GM12891 (cell line): ENCODE results near the gene SGTB.
"Not testable (repeated sequence)": the region's sequence is repeated elsewhere in the genome, so short reads cannot be mapped to it uniquely, and the experiment has no call there.

Source experiments
- DNase-seq: peaks from one replicate; pipeline ENCODE4 v3.0.0; 2011; ENCODE audit warnings: low spot score; ENCODE audit not compliant: insufficient read length
- FAIRE-seq: peaks from 2 replicates; lab custom pipeline; 2011; peaks lifted over from hg19 to GRCh38; lab: Jason Lieb, UNC
- PAX5 ChIP-seq: IDR thresholded peaks from 2 replicates; pipeline ENCODE4 v1.6.1; 2011; ENCODE audit warnings: low read length, moderate library complexity, mild to moderate bottlenecking; ENCODE audit not compliant: insufficient read depth, severe bottlenecking
- POLR2A ChIP-seq: IDR thresholded peaks from 2 replicates; pipeline ENCODE4 v1.6.1; 2011; ENCODE audit warnings: low read depth, low read length, control low read depth
- POLR2AphosphoS5 ChIP-seq: IDR thresholded peaks from 2 replicates; pipeline ENCODE4 v1.6.1; 2011; ENCODE audit warnings: low read depth, low read length, control low read depth
- POU2F2 ChIP-seq: IDR thresholded peaks from 2 replicates; pipeline ENCODE4 v1.6.1; 2011; ENCODE audit warnings: low read depth, mild to moderate bottlenecking, control low read depth, low read length, moderate library complexity
- SPI1 ChIP-seq: IDR thresholded peaks from 2 replicates; pipeline ENCODE4 v1.6.1; 2011; ENCODE audit warnings: low read depth, low read length, control low read depth
- TAF1 ChIP-seq: IDR thresholded peaks from 2 replicates; pipeline ENCODE4 v1.6.1; 2011; ENCODE audit warnings: low read depth, low read length, control low read depth

The SGTB gene

GRCh38 chr5:65736011-65736410, 14.1 kb upstream of the SGTB start:
- FAIRE-seq (no peak), DNase-seq (no peak)
- no peak for TF ChIP-seq POLR2AphosphoS5
- no peak for TF ChIP-seq PAX5
- no peak for TF ChIP-seq SPI1
- TF ChIP-seq POLR2A, result no peak
- TF ChIP-seq TAF1, result no peak
- TF ChIP-seq POU2F2, result no peak

- DNase-seq (no peak), FAIRE-seq (no peak)
Measured at GRCh38 chr5:65734921-65735320, 13.0 kb upstream of the SGTB start.

GRCh38 chr5:65734196-65734775, 12.4 kb upstream of the SGTB start:
- DNase-seq, FAIRE-seq: not testable (repeated sequence)

More at GRCh38 chr5:65734921-65735320, 13.0 kb upstream of the SGTB start:
- TF ChIP-seq TAF1 (no peak), POLR2AphosphoS5 (no peak), SPI1 (peak; percentile 43)

GRCh38 chr5:65732046-65732445, 10.1 kb upstream of the SGTB start:
- DNase-seq, FAIRE-seq: not testable (repeated sequence)

- no peak for FAIRE-seq
- no peak for TF ChIP-seq POLR2A
- TF ChIP-seq TAF1, result no peak
- no peak for TF ChIP-seq POU2F2
- TF ChIP-seq SPI1, result no peak
- no peak for TF ChIP-seq PAX5
- no peak for TF ChIP-seq POLR2AphosphoS5
- DNase-seq, result no peak
Measured at GRCh38 chr5:65730910-65731309, 9.0 kb upstream of the SGTB start.

- DNase-seq (no peak), FAIRE-seq (no peak)
- TF ChIP-seq POU2F2, result no peak
- no peak for TF ChIP-seq PAX5
- TF ChIP-seq POLR2A, result no peak
- TF ChIP-seq POLR2AphosphoS5, result no peak
- TF ChIP-seq SPI1, result no peak
- no peak for TF ChIP-seq TAF1
Measured at GRCh38 chr5:65728218-65728617, 6.3 kb upstream of the SGTB start.

GRCh38 chr5:65727491-65728156, 5.7 kb upstream of the SGTB start:
- no peak for DNase-seq
- FAIRE-seq, result no peak
- TF ChIP-seq PAX5 (no peak), POU2F2 (no peak), POLR2A (no peak), SPI1 (no peak), TAF1 (no peak), POLR2AphosphoS5 (no peak)

GRCh38 chr5:65722575-65723403, 880 bp upstream of the SGTB start:
- peak; percentile 82 for FAIRE-seq
- no peak for TF ChIP-seq POLR2AphosphoS5
- TF ChIP-seq SPI1, result peak; percentile 53
- TF ChIP-seq POLR2A, result no peak
- TF ChIP-seq POU2F2, result no peak
- TF ChIP-seq PAX5, result no peak
- no peak for TF ChIP-seq TAF1
- DNase-seq, result no peak

GRCh38 chr5:65721050-65721719, 724 bp downstream of the SGTB start:
- TF ChIP-seq SPI1 (peak; percentile 20; the same call in 1 of the 2 replicates), PAX5 (no peak)
- FAIRE-seq (peak; percentile 69), DNase-seq (no peak)

GRCh38 chr5:65718576-65719310, 3.2 kb downstream of the SGTB start:
- FAIRE-seq (no peak), DNase-seq (no peak)
- TF ChIP-seq POLR2A (no peak), POLR2AphosphoS5 (no peak), POU2F2 (no peak), PAX5 (no peak), SPI1 (no peak), TAF1 (no peak)
